HG02759 (cell line): Measurements from ENCODE around the gene TRMU.
A peak's percentile ranks its signal among the peaks of the same experiment; 100 is the strongest.

Experiments
- ATAC-seq: cut with Tn5 transposase; IDR thresholded peaks from one replicate; pipeline ENCODE4 v1.9.1; 2021; ENCODE audit warnings: mild to moderate bottlenecking, moderate library complexity; ENCODE audit not compliant: unreplicated experiment

Gene TRMU

DNA sequence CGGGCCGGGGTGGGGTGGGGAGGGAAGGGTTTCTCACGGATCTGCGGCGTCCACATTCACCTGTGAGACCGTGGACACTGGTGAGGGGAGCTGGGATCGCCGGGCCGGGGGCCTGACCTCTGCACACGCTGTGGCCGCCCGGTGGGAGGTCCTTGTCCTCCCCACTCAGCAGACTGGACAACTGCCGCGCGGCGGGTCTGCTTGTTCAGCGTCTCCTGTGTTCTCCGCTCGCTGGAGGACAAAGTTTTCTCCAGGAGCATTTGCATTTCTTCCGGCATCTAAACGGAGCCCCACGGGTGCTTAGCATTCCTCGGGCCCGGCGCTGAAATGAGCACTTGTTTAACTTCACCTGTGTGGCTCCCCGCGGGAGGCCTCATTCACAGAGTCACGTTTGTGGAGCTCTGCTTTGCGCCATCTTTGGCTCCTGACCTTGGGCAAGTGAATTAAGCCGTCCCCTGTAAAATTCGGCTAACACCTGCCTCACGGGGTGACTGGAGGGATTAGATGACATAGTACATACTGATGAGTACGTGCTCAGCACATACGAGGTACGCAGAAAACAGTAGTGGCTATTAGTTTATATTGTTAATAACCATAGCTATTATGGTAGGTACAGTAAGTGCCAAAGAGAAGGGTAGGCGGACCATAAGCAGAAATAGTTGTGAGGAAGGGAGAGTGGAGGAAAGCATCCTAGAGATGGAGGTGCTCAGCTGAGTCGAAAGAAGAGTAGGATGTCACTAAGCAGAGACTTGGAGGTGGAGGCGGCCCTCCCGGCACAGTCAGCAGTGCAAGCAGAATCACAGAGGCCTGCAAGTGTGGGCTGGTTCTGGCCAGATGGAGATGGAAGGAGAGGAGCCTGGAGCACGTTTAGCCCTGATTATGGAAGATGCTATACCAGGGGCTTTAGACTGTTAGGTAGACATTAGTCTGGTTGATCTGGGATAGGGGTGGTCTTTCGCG, 885 bp downstream of the TRMU start:
- ATAC-seq, result peak; percentile 11

DNA sequence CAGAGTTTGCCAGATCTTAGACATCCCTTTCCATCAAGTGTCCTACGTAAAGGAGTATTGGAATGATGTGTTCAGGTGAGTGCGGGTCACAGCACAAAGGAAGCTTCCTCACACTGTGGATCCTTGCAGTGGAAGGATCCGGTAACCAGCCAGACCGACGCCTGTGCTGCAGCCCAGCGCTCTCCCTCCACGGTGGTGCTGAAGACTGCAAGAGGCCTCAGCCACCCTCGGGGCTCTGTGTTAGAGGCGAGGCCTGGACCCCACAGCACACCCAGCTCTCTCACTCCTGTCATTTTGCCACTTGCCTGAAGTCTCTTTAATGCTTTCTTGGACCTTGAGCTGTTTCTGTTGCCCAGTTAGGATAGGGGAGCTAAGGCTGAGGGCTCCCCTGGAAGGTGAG, 2.4 kb downstream of the TRMU start:
- ATAC-seq, result no peak

DNA sequence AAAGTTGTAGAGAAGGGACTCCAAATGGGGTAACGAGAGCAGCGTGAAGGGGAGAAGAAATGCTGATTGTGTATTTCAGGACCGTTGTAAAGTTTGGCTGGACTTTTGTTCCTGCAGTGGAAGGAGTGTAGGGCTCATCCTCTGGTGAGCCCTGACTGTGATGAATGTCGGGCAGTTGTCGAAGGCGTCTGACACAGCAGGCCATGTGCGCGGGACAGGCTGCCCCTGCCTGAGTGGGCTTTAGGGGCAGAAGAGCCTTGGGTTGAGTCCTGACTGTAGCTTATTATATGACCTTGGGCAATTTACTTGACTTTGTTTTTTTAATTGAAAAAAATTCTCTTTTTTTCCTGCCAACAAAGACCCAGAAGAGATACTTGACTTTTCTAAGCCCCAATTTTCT, 3.1 kb downstream of the TRMU start:
- no peak for ATAC-seq

DNA sequence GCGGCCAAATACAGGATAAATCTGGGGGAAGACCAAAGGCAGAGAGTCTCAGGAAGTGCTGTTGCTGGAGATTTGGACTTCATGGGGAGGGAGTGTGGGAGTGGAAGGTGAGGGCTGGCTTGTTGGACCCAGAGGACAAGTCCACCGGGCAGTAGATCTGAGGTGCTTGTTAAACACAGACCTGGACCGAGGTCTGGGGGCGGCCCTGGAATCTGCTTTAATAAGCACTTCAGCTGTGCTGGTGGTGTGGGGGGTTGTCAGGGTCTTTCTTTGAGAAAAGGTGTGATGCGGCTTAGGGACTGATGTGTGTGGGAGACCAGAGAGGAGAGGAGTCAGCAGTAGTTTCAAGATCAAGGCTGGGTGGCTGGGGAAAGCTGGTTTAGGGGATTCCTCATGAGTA, 4.4 kb downstream of the TRMU start:
- no peak for ATAC-seq

DNA sequence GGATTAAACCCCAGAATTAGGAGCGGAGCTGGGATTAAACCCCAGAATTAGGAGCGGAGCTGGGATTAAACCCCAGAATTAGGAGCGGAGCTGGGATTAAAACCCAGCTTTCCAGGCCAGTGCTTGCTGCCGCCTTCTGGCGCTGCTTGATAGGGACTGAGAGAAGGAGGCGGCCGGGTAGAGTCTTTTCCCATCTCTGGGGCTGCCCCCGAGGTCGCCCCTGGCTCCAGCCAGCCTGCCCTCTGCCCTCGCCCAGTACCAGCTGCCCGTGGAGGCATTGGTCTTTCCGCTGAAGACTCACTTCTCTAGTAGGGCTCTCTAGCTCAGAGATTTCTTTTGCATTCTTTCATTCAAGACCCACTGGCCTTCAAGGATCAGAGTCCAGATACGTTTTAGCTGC, 5.2 kb downstream of the TRMU start:
- ATAC-seq, result no peak

DNA sequence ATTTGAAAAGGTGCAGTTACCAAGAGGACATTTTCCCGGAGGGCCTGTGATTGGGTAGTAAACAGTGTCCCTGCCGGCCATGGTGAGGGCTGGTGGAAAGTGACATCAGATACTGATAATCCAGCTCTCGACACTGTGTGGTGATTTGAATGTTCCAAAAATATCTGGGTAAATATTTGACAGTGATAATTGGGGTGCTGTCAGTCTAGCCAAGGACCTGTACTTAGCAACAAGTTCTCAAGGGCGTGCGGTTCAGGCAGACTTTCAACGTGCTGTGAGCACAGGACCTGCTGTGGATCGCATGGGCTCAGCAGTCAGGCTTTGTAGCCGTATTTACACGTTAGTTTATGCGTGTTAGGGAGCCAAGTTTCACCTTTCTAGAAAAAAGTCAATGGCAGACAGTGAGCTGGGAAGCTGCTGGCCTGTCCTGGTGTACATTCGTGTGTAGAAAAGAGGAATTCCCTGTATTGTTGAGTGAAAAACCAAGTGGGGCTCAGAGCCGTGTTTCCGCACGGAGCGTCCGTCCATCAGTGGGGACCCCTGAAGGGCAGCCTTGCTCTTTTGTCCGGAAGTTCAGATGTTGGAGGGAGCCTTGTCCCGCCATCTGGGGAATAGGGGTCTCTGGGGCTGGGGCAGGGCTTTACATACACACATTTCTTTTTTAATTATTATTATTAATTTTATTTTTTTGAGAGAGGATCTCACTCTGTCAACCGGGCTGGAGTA, 11.3 kb downstream of the TRMU start:
- no peak for ATAC-seq

DNA sequence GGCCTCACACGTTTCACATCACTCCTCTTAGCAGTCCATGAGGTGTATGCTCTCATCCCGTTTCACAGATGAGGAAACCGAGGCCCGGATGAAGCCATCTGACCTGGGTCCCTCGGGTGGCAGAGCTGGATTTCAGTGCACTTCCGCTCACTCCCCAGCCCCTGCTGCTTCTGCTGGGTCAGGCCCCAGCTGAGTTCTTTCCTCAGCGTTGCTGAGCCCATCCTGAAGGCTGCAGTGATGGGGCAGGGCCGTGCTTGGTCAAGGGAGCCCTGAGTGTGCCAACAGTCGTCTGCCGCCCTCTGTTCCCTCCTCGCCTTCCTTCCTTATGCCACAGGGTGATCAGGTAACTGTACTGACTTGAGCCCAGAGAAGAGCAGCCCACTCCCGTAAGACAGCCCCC, 12.1 kb downstream of the TRMU start:
- ATAC-seq, result no peak

DNA sequence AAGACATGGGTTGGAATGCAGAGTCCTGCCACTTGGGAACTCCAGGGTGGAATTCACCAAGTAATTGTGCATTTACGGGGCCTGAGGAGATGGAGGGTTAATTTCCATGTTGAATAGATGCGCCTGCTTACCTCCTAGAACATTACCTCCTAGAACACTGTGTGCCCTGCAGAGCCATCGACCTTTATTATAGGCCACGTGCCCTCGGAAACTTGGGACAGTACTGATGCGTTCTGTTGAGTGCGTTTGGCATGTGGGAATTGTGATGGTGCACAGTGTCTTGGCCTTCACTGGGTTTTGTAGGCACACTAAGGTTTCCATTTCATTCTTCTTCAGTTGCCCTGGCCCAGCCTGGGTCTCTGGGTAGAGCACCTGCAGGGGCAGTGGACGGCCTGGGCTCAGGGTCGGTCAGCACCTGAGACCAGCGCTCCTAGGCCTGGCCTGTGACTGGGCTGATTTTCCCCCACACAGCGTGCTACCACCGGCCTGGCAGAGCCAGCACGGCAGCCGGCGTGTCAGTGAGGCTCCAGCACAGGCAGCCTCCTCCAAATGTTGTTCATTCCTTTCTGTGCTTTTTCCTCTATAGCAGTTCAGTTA, 12.7 kb downstream of the TRMU start:
- ATAC-seq, result no peak

DNA sequence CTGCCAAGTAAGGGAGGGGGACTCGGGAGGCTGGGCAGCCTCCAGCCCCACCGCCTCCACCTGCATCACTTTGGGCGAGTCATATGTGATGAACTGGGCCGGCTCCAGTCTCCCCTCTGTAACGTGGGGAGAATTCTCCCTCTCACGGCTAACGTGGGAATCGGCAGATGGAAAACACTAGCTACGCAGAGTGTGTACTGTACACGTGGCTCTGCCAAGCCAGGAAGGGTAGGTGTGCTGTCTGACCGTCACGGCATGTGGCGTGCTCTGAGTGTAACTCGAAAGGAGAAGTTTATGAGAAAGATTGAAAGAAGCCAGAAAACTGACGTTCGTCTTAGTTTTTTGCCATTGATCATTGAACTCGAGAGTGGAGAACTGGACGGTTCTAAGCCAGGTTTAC, 13.7 kb downstream of the TRMU start:
- ATAC-seq, result no peak

DNA sequence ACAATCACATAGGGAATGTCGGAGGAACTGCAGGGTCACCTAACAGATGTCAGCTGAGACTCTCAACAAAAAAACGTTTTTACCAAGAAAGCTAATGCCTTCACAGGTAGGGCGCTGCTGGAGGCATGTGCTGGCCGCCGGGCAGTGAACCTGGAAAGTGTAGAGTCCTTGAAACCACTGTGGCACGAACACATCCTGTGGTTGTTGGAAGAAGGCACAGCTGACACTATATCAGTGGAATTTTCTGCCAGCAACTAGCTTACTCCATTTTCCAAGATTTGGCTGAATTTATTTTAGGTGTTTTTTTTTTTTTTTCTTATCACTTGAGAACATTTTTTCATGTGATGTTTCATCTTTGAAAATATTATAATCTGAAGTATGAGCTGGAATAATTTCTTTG, 14.2 kb downstream of the TRMU start:
- no peak for ATAC-seq

DNA sequence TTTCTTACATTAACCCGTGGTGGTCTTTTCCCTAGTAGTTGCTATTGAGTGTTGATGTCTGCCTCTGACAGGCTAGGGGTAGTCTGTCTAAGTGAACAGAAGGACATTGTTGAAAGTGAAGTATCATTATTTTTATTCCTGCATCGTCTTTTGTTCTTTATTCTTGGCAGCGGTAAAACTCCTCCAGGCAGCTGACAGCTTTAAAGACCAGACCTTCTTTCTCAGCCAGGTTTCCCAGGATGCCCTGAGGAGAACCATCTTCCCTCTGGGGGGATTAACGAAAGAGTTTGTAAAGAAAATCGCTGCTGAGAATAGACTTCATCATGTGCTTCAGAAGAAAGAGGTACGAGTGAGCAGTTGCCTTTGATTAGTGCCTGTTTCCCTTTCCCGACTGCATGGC, 14.6 kb downstream of the TRMU start:
- no peak for ATAC-seq

DNA sequence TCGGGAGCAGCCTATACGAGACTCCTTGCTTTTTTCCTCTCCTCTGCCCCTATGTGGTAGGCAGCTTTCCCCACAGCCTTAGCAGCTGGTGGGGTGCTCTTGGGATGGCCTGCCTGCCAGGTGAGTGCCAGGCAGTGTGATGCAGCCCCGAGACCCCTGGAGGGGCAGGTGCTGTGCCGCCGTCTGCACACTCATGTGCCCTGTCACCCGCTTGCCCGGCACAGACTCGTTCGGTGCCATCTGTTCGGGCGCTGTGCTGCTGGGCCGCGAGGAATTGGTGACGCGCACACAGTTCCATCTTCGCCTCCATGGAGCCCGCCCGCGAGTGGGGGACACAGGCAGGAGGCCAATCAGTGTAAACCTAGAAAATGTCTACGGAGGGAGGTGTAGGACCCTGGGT, 15.1 kb downstream of the TRMU start:
- ATAC-seq, result no peak

DNA sequence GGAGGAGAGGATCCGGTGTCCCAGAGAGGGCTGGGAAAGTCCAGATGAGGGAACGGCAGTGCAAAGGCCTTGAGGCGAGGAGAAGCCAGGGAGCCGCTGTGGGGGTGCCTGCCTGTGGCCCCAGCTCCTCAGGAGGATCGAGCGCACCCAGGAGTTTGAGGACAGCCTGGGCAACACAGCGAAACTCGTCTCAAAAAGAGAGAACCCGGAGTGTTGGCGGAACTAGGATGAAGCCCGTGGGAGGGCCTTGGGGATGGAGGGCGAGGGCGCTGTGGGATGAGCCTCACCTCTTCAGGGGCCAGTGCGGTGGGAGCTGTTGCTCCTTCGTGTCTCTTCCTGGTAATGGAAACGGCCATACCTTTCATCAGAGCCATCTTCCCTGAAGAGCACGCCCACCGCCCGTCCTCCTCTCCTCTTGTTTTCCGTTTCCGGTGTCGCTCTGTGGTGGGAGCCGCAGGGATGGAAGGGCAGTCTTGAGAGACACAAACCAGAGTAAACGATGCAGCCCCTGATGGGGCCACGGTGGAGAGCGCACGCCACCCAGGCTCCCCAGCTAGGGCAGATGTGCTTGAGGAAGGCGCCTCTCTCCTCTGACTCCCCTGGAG, 15.7 kb downstream of the TRMU start:
- ATAC-seq, result no peak

DNA sequence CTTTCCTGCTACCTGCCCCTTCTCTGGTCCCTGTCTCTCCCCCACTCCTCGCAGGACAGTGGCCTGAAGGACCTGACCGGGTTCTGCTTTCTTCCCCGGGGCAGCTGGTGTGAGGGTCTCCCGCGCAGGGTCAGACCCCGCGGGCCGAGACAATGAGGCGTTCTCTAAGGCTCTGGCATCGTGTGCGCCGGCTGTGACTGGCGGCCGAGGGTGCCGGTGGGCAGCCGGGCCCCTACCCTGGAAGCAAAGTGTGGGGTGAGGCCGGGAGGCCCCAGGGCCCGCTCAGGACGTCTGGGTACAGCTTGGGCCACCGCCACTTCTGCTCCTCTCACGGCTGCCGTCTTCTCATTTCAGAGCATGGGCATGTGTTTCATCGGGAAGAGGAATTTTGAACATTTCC, 16.3 kb downstream of the TRMU start:
- ATAC-seq, result no peak

DNA sequence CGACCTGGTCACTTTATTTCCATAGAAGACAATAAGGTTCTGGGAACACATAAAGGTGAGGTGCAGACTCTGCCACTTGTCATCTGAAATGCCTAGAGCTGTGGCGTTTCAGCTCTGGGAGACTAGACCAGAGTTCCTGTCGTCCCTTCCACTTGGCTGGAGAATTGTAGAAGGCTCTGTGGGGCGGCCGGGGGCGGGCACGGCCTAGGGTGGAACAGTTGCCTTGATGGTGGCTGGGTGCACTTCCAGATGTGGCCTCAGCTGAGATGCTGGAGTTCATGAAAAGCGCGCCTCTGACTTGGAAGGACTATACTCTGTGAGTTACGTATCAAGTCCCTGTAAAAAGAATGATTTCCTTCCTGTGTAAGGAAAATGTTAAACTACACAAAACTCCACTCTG, 16.8 kb downstream of the TRMU start:
- ATAC-seq, result no peak

DNA sequence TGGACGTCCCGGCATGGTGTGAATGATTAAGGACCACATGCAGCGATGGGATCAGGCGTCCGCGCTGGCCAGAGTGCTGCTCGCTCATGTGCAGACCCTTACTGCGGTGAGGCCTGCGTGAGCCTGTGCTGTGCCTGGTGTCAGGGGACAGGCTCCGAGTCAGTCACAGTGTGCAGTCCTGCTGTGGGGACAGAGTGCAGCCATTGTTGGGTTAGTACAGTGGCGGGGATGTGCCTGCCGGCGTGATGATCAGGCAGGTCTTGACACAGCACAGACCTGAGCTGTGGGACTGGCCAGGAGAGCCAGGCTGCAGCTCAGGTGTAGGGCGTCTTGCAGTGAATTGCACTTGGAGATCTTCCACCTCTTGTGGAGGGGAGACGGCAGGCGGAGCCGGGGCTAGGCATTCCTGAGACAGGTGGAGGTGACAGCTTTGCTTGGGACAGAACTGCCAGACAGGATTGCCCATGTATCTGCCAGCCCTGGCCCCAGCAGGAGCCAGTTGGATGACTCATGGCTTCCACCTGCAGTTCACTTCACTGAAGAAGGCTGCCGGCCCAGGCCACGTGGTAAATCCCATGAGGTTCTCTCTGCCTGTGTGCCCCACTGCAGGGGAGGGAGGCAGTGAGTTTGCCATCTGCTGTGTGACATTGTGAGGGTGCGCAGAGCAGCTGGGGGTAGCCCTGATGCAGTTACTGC, 17.3 kb downstream of the TRMU start:
- no peak for ATAC-seq

DNA sequence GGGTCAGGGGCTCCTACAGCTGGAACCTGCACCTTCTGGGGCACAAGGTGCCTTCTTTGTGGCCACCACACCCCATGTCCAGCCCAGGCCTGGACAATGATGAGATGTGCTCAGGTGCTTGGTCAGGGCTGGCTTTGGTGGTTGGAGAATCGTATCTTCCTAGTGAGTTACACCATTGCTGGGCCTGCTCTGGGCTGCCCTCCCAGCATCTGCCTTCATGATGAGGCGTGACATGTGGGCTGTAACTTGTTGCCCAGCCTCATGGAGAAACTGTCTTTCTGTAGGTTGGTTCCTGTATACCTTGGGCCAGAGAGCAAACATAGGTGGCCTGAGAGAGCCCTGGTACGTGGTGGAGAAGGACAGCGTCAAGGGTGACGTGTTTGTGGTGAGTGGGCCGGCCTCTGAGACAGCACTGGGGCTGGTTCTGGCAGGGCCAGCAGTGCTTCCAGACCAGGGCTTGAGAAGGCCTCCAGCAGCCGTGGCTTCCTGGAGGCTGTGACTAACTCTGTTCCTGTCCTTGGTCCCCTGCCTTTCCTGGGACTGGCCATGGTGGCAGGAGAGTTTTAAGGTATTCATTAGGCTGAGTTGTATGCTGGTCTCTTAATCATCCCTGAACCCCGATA, 18.1 kb downstream of the TRMU start:
- no peak for ATAC-seq

DNA sequence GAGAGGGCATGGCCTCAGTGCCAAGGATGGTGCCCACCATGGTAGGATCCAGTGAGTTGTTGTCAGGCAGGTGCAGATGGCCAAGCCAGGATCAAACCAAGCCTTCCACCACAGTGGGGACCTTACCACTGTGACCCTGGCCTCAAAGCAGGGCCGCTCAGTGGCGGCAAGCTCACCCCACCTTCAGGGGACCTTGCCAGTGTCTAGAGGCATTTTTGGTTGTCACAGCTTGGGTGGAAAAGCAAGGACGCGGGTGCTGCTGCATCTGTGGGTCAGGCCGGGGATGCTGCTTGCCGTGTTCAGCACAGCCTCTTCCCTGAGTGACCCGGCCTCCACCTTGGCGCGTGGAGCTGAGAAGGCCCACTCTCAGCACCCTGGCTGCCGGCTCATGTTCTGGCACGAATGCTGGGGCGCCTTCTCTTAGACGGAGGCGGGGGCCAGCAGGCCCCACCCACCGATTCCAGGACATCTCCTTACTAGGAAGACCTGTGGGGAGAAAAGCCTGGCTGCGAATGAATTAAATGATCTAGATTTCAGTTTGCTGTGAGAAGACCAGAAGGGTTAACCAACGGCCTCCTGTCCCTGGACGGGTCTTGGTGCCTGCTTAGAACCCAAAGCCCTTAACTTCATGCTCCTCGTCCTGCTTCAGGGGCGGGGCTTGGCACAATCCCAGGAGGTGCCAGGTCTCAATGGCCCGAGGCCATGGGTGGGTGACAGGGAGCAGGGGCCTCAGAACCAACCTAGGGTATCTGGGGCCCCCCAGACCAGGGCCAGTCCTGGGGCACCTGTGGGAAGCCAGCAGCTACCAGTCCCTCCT, 18.9 kb downstream of the TRMU start:
- no peak for ATAC-seq

DNA sequence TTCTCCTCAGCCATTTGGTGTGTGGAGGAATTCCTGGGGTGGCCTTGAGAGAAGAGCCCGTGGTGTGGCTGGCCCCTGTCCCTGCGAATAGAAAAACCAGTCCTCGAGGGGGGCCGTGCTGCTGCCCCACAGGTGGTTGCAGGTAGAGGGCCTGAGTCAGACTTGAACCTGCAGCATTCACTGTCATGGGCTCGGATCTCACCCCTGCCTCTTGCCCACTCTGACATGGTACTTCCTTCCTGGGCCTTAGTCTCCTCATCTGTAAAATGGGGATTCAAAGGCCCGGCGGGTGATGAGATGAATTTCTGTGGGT, 19.4 kb downstream of the TRMU start:
- ATAC-seq, result no peak
